K562 (cell line): ENCODE data around the gene ADRA1B. TPM values are rescaled to one million over a fixed set of nuclear protein-coding genes. Genes with fewer than 3 reads are reported as not detected.

Experiments used
- ATAC-seq: fragments of 200-7000 bp; cut with Tn5 transposase; 3 replicates; pipeline ENCODE4 v1.9.1; 2020; ENCODE audit warnings: moderate library complexity
- BruUV-seq: library from RNA; stranded (reverse); fragments of 400-500 nt; replicated peaks from 2 replicates; lab custom pipeline; 2021; lab: Mats Ljungman, UMichigan
- CTCF ChIA-PET: fragments of 300-600 bp; formaldehyde crosslinking; extraction: SDS; loops from one replicate; lab custom pipeline; 2021; ENCODE audit warnings: low intra/inter-chr PET ratio; lab: Yijun Ruan, JAX
- POLR2A ChIA-PET: fragments of 300-600, 350-650 bp; sonication (Branson Sonifier 250); formaldehyde crosslinking; extraction: SDS; loops from one replicate; lab custom pipeline; 2021; ENCODE audit warnings: antibody characterized with exemption, inconsistent platforms; lab: Yijun Ruan, JAX
- DNase-seq, 4 experiments: peaks; one replicate each; pipeline versions ENCODE4 v3.0.0 to v3.0.0-alpha.2; 2011 to 2018; ENCODE audit warnings: low spot score in 3 of 4, mixed read lengths in 3 of 4; ENCODE audit errors: extremely low read depth in 1 of 4
- FAIRE-seq: peaks from 2 replicates; lab custom pipeline; 2011; peaks lifted over from hg19 to GRCh38; lab: Jason Lieb, UNC
- H2AFZ ChIP-seq: 2 replicates; pipeline ENCODE4 v1.6.0; 2011; ENCODE audit warnings: low read depth, low read length, control low read depth, inconsistent platforms
- H3K27ac ChIP-seq: fragments of 200-600 bp; 3 replicates; pipeline ENCODE4 v1.8.0; 2011; ENCODE audit warnings: low read depth, mild to moderate bottlenecking, control low read depth, inconsistent platforms, low read length, moderate library complexity, mixed read lengths; ENCODE audit errors: extremely low read depth
- H3K27me3 ChIP-seq, 2 experiments: fragments of 300-600 bp in 1 of 2; 2 replicates in 1 of 2; 3 replicates in 1 of 2; pipeline versions ENCODE4 v1.6.0 to v1.8.0; 2011; ENCODE audit warnings: inconsistent platforms in 2 of 2, low read length in 2 of 2, mild to moderate bottlenecking in 1 of 2, mixed read lengths in 1 of 2, moderate library complexity in 1 of 2; ENCODE audit not compliant: control insufficient read depth in 2 of 2, insufficient read depth in 2 of 2
- H3K36me3 ChIP-seq: fragments of 300-600 bp; 3 replicates; pipeline ENCODE4 v1.8.0; 2011; ENCODE audit warnings: mild to moderate bottlenecking, low read length, inconsistent platforms; ENCODE audit not compliant: control insufficient read depth, insufficient read depth
- H3K4me1 ChIP-seq, 2 experiments: fragments of 200-600 bp in 1 of 2; replicated peaks in 1 of 2; 2 replicates in 1 of 2; 3 replicates in 1 of 2; pipeline versions ENCODE4 v1.5.1 to v1.8.0; 2011; ENCODE audit warnings: inconsistent platforms in 2 of 2, low read length in 2 of 2, mild to moderate bottlenecking in 1 of 2, mixed read lengths in 1 of 2, moderate library complexity in 1 of 2; ENCODE audit not compliant: control insufficient read depth in 2 of 2, insufficient read depth in 2 of 2
- H3K4me2 ChIP-seq: 2 replicates; pipeline ENCODE4 v1.6.1; 2011; ENCODE audit warnings: low read length, control low read depth, inconsistent platforms, mixed read lengths; ENCODE audit not compliant: insufficient read depth
- H3K4me3 ChIP-seq: fragments of 200-600 bp; sonication (generic), shearing (Covaris generic); 2 replicates; pipeline ENCODE4 v1.5.1; 2016; ENCODE audit warnings: control low read depth, inconsistent platforms
- H3K79me2 ChIP-seq: fragments of 200-600 bp; 3 replicates; pipeline ENCODE4 v1.8.0; 2011; ENCODE audit warnings: low read length, inconsistent platforms; ENCODE audit not compliant: control insufficient read depth, insufficient read depth
- H3K9ac ChIP-seq, 2 experiments: 2 replicates each; pipeline versions ENCODE4 v1.6.0 to v1.6.1; 2011; ENCODE audit warnings: low read depth in 2 of 2, low read length in 2 of 2, control low read depth in 1 of 2, inconsistent platforms in 1 of 2, mild to moderate bottlenecking in 1 of 2, mixed read lengths in 1 of 2; ENCODE audit not compliant: insufficient read depth in 1 of 2
- H3K9me1 ChIP-seq: one replicate; pipeline ENCODE4 v1.6.0; 2011; ENCODE audit warnings: inconsistent platforms, mild to moderate bottlenecking, low read length, moderate library complexity; ENCODE audit not compliant: control insufficient read depth, insufficient read depth
- H3K9me3 ChIP-seq: replicated peaks from 2 replicates; pipeline ENCODE4 v1.5.1; 2011; ENCODE audit warnings: low read depth, low read length, inconsistent platforms; ENCODE audit not compliant: control insufficient read depth, insufficient read depth
- H4K20me1 ChIP-seq: replicated peaks from 2 replicates; pipeline ENCODE4 v1.6.1; 2011; ENCODE audit warnings: low read length, inconsistent platforms, mixed read lengths; ENCODE audit not compliant: control insufficient read depth, insufficient read depth
- EWSR1 ChIP-seq: fragments of 450-650 bp; IDR thresholded peaks from 2 replicates; pipeline ENCODE4 v1.6.1; 2018; ENCODE audit warnings: borderline replicate concordance, mild to moderate bottlenecking, low read depth, moderate library complexity; ENCODE audit not compliant: partially characterized antibody
- PML ChIP-seq: IDR thresholded peaks from 2 replicates; pipeline ENCODE4 v1.6.1; 2012; ENCODE audit warnings: low read length, inconsistent platforms
- STAG1 ChIP-seq: sonication (generic); formaldehyde crosslinking; IDR thresholded peaks from 2 replicates; pipeline ENCODE4 v1.5.0; 2020; ENCODE audit warnings: missing genetic modification reagents, borderline replicate concordance
- U2AF2 ChIP-seq: fragments of 200-400 bp; formaldehyde crosslinking; optimal IDR thresholded peaks from 2 replicates; pipeline ENCODE3; 2017; ENCODE audit warnings: low read depth, mild to moderate bottlenecking, low read length
- ZHX1 ChIP-seq: fragments of 150-350 bp; conservative IDR thresholded peaks from 2 replicates; pipeline ENCODE4 v1.6.1; 2014; ENCODE audit warnings: low read length
- WGBS: fragments of 100-300 bp; shearing (Covaris generic); methylation state at CpG from one replicate; pipeline ENCODE4 v1.1.6; 2016; ENCODE audit warnings: low coverage, mixed read lengths; ENCODE audit not compliant: insufficient coverage; ENCODE audit errors: missing lambda C conversion rate; 5-methylcytosine and 5-hydroxymethylcytosine counted together
- in situ Hi-C: fragments of 300-500 bp; cut with MboI; formaldehyde crosslinking; loops from 4 replicates; pipeline ENCODE4 v1.15.0; 2018; ENCODE audit warnings: inconsistent platforms, mixed read lengths
- intact Hi-C: fragments of 100-400 bp; cut with micrococcal nuclease; formaldehyde crosslinking; loops from 2 replicates; pipeline ENCODE4 v1.14.2; 2022
- polyA plus RNA-seq, 8 experiments: library from polyadenylated mRNA; depleted of rRNA in 4 of 8; stranded (reverse) in 5 of 8; unstranded in 3 of 8; fragments of >200 nt; fragmentation: Nextera tagmentation in 2 of 8; fragmentation: Illumina TruSeq in 1 of 8; extraction: Ambion mirVana in 2 of 8; extraction: Trizol in 1 of 8; gene quantifications; 2 replicates each; pipeline versions ENCODE4 v1.2.1 to v1.2.3, GENCODE V29; 2011 to 2014; ENCODE audit warnings: inconsistent platforms in 1 of 8, missing spikeins in 1 of 8
- total RNA-seq, 7 experiments: library from RNA; depleted of rRNA in 6 of 7; stranded (reverse); fragments of >200 nt in 6 of 7; fragmentation: Illumina TruSeq in 2 of 7; extraction: Trizol in 2 of 7; gene quantifications; 2 replicates each; pipeline versions ENCODE4 v1.2.1 to v1.2.3, GENCODE V29; 2011 to 2021; ENCODE audit warnings: low replicate concordance in 1 of 7

ADRA1B gene
- total and polyA plus RNA-seq, 9 of the 15 experiments (the other 6 are each of a cell fraction or from before 2014, with no cell fraction given) = not detected

- in situ Hi-C loops = no loop called here
- Histone ChIP-seq H3K79me2 (no peaks in the 10 kb centered on the region), H3K9me1 (no peaks in the 10 kb centered on the region), H3K27me3 (0 out of 5 replicates have a peak, but pooled peaks cover 0 to 9% of the 10 kb centered on the region in 2 experiments), H3K27ac (no peak overlapping the region), H2AFZ (no peak overlapping the region), H3K4me3 (no peak overlapping the region), H3K4me2 (no peak overlapping the region), H3K36me3 (no peaks in the 10 kb centered on the region), H3K4me1 (no peaks in the 10 kb centered on the region), H3K9me3 (no peaks in the 10 kb centered on the region)
- CTCF ChIA-PET = interaction anchor here (0.5 kb wide), 1 partner anchor 542 kb away, joined by 5 read pairs; the partner anchor contains the start of gene SLU7
- POLR2A ChIA-PET = no interaction called here
- no peak for DNase-seq
- FAIRE-seq = no peak
- TF ChIP-seq STAG1 (CRISPR knock-in tag) = no peak
- TF ChIP-seq PML = no peak
- TF ChIP-seq EWSR1 = no peak
- TF ChIP-seq U2AF2 = no peak
- TF ChIP-seq ZHX1 = no peak
- TF ChIP-seq, all 486 proteins: peak for 0
- intact Hi-C loops = no loop called here
- Histone ChIP-seq H3K9ac (no peak overlapping the region), H4K20me1 (no peaks in the 10 kb centered on the region)
- no TSS peak for BruUV-seq
- 2% methylated on average over 8 of the region's 8 CpGs for WGBS
- ATAC-seq = no peak
Observed at GRCh38 chr5:159877016-159877415, 39.3 kb upstream of the ADRA1B start.
